Smooth muscle cell of trachea (primary cell): ENCODE data around the gene AHI1. TPM values are rescaled to one million over a fixed set of nuclear protein-coding genes. Genes with fewer than 3 reads are reported as not detected.

Source experiments
- total RNA-seq: library from RNA; depleted of rRNA; stranded (reverse); fragments of >200 nt; gene quantifications from 2 replicates; pipeline ENCODE4 v1.2.1, GENCODE V29; 2014

Gene AHI1
- 14.1 and 20.4 TPM in 2 replicates for total RNA-seq

DNA sequence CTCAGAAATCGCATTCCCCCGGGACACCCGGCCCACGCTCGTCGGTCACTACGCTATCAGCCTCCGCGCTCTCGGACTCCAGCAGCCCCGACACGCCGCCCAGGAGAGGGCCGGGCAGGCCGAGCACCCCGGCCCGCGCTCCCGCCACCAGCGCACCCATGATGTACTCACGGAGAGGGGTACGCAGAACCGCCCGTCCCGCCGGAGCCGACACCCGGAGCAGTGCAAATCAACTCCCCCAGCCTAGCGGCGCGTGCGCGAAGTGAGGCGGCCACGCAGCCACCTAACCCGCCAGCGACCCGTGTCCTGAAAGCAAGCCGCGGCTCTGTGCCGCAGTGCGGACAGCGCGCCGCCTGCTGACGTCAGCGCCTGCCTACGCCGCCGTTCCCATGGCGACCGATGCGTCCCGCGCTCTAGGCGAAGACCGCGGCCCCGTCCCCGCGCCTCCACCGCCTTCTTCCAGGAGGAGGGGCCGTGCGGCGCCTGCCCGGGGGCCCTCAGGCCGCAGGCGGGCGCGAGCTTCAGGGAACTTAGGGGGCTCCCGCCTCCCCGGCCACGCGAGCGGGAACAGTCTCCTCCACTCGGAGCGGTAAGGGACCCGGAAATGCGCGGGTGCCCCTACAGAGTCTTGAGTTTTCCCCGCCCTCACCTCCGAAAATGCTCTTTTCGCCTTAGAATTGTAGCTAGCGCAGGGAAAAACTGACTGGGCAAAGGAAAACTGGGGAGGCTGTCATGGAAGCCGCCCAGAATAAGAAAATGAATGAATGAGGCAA, at the start of gene AHI1:
Gene AHI1 (minus strand): TSS at position 329 of the 773 bp plus-strand sequence. CDS start 5,503 bp downstream, outside the sequence.

